Neural cell (in vitro differentiated cells): Measurements from ENCODE around the gene DOCK8.

Experiments used
- CTCF ChIP-seq: fragments of 450-650 bp; IDR thresholded peaks from 2 replicates; pipeline ENCODE4 v1.5.1; 2014; ENCODE audit warnings: antibody characterized with exemption, mild to moderate bottlenecking, moderate library complexity; ENCODE audit not compliant: poor library complexity, severe bottlenecking
- EP300 ChIP-seq: fragments of 450-650 bp; conservative IDR thresholded peaks from 2 replicates; pipeline ENCODE4 v1.6.1; 2014; ENCODE audit warnings: antibody characterized with exemption, mild to moderate bottlenecking, moderate library complexity; ENCODE audit not compliant: poor library complexity, severe bottlenecking
- EZH2 ChIP-seq: fragments of 200-600, 300-800 bp; shearing (Covaris generic), sonication (generic); IDR thresholded peaks from 2 replicates; pipeline ENCODE4 v1.6.1; 2014; ENCODE audit warnings: antibody characterized with exemption, low read length, borderline replicate concordance, mild to moderate bottlenecking; ENCODE audit not compliant: insufficient read depth, poor library complexity, severe bottlenecking
- MXI1 ChIP-seq: fragments of 450-650 bp; conservative IDR thresholded peaks from 2 replicates; pipeline ENCODE4 v1.6.1; 2014; ENCODE audit warnings: antibody characterized with exemption, mild to moderate bottlenecking; ENCODE audit not compliant: poor library complexity, severe bottlenecking
- POLR2AphosphoS5 ChIP-seq: IDR thresholded peaks from 2 replicates; pipeline ENCODE4 v1.6.1; 2012
- TAF1 ChIP-seq: IDR thresholded peaks from 2 replicates; pipeline ENCODE4 v1.6.1; 2012; ENCODE audit warnings: low read depth
- TF ChIP-seq, protein P1 (sequence below): IDR thresholded peaks from 2 replicates; pipeline ENCODE4 v1.6.1; 2012; ENCODE audit warnings: borderline replicate concordance

- TF ChIP-seq CTCF (no peak), MXI1 (no peak), EZH2 (no peak), POLR2AphosphoS5 (no peak), TAF1 (no peak), EP300 (no peak)
- TF ChIP-seq, protein P1, sequence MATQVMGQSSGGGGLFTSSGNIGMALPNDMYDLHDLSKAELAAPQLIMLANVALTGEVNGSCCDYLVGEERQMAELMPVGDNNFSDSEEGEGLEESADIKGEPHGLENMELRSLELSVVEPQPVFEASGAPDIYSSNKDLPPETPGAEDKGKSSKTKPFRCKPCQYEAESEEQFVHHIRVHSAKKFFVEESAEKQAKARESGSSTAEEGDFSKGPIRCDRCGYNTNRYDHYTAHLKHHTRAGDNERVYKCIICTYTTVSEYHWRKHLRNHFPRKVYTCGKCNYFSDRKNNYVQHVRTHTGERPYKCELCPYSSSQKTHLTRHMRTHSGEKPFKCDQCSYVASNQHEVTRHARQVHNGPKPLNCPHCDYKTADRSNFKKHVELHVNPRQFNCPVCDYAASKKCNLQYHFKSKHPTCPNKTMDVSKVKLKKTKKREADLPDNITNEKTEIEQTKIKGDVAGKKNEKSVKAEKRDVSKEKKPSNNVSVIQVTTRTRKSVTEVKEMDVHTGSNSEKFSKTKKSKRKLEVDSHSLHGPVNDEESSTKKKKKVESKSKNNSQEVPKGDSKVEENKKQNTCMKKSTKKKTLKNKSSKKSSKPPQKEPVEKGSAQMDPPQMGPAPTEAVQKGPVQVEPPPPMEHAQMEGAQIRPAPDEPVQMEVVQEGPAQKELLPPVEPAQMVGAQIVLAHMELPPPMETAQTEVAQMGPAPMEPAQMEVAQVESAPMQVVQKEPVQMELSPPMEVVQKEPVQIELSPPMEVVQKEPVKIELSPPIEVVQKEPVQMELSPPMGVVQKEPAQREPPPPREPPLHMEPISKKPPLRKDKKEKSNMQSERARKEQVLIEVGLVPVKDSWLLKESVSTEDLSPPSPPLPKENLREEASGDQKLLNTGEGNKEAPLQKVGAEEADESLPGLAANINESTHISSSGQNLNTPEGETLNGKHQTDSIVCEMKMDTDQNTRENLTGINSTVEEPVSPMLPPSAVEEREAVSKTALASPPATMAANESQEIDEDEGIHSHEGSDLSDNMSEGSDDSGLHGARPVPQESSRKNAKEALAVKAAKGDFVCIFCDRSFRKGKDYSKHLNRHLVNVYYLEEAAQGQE, result no peak
Measured at GRCh38 chr9:286071-286740, 71.5 kb downstream of the DOCK8 start.
